Activated T-cell treated with anti-CD3 and anti-CD28 coated beads, Interleukin-2, amount 50 U/mL, for 4 hours (primary cell): Measurements from ENCODE around the gene PES1. TPM values are rescaled to one million over a fixed set of nuclear protein-coding genes. Genes with fewer than 3 reads are reported as not detected.

Source experiments
- ATAC-seq, 2 donors: fragments of 200-7000 bp; cut with Tn5 transposase; one replicate each; pipeline ENCODE4 v1.10.0; 2021
- DNase-seq: peaks from one replicate; pipeline ENCODE4 v3.0.0-alpha.2; 2020
- H3K27me3 Mint-ChIP-seq: one replicate; pipeline ENCODE4 v1.8.0; 2021; ENCODE audit warnings: low read depth, mixed read lengths
- H3K36me3 Mint-ChIP-seq: one replicate; pipeline ENCODE4 v1.8.0; 2022; ENCODE audit warnings: mixed read lengths; ENCODE audit not compliant: insufficient read depth
- H3K4me1 Mint-ChIP-seq: one replicate; pipeline ENCODE4 v1.8.0; 2021; ENCODE audit warnings: low read depth, mixed read lengths
- H3K4me3 Mint-ChIP-seq: one replicate; pipeline ENCODE4 v1.8.0; 2021; ENCODE audit warnings: mild to moderate bottlenecking, moderate library complexity, mixed read lengths
- H3K9me3 Mint-ChIP-seq: one replicate; pipeline ENCODE4 v1.8.0; 2021; ENCODE audit warnings: mixed read lengths
- total RNA-seq, 3 donors: library from RNA; stranded (reverse); gene quantifications; one replicate each; pipeline ENCODE4 v1.2.1, GENCODE V29; 2021

The PES1 gene
- total RNA-seq, 3 donors from 2014 or later: 312 to 373 (median 336) TPM

DNA sequence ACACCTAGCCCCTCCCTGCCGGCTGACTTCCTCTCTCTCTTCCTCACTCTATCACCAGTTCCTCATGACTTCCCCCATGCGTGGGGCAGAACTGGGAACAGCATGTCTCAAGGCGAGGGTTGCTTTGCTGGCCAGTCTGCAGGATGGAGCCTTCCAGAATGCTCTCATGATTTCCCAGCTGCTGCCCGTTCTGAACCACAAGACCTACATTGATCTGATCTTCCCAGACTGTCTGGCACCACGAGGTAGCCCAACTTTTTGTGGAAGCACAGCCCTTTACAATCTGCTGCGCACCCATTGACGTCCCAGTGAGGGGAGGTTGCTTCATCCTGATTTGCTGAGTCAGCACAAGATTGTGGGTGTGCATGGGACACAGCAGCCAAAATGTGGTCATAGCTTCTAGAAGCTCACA lies 23.8 kb upstream of the PES1 start:
- no peaks in the 10 kb centered on the region for H3K36me3 Mint-ChIP-seq
- no peak overlapping the region for H3K4me3 Mint-ChIP-seq
- no peak for ATAC-seq
- H3K4me1 Mint-ChIP-seq: no peaks in the 10 kb centered on the region
- H3K9me3 Mint-ChIP-seq: no peaks in the 10 kb centered on the region
- H3K27me3 Mint-ChIP-seq: no peaks in the 10 kb centered on the region
- no peak for DNase-seq

- Mint-ChIP-seq H3K4me1 (no peaks in the 10 kb centered on the region), H3K9me3 (no peaks in the 10 kb centered on the region), H3K4me3 (no peak overlapping the region), H3K36me3 (no peaks in the 10 kb centered on the region), H3K27me3 (no peaks in the 10 kb centered on the region)
- no peak for DNase-seq
- ATAC-seq: no peak
Observed at GRCh38 chr22:30614879-30615278, 23.2 kb upstream of the PES1 start.

GRCh38 chr22:30614268-30614667 lies 22.6 kb upstream of the PES1 start:
- no peaks in the 10 kb centered on the region for H3K27me3 Mint-ChIP-seq
- DNase-seq: no peak
- no peak for ATAC-seq
- no peaks in the 10 kb centered on the region for H3K36me3 Mint-ChIP-seq
- no peaks in the 10 kb centered on the region for H3K4me1 Mint-ChIP-seq
- no peak overlapping the region for H3K4me3 Mint-ChIP-seq
- H3K9me3 Mint-ChIP-seq: no peaks in the 10 kb centered on the region

GRCh38 chr22:30612789-30613188 lies 21.1 kb upstream of the PES1 start:
- peaks cover 4% of the 10 kb centered on the region for H3K4me1 Mint-ChIP-seq
- DNase-seq (no peak), ATAC-seq (no peak)

DNA sequence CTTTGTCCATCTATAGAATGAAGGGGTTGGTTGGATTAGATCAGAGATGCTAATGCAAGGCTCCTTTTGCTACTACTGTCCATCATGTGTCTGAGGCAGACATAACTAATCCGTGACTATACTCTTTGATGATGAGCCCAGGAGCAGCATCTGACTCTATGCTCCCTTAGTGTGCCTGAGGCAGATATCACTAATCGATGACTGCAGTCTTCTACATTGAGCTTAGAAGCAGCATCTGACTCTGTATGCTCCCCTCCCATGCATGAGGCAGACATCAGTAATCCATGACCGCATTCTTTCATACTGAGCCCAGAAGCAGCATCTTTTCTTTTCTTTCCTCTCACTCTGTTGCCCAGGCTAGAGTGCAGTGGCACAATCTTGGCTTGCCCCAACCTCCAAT lies 19.5 kb upstream of the PES1 start:
- Mint-ChIP-seq H3K4me1 (peaks cover 18% of the 10 kb centered on the region), H3K9me3 (no peaks in the 10 kb centered on the region), H3K4me3 (no peak overlapping the region), H3K27me3 (no peaks in the 10 kb centered on the region), H3K36me3 (no peaks in the 10 kb centered on the region)
- no peak for DNase-seq
- no peak for ATAC-seq

More at GRCh38 chr22:30612789-30613188, 21.1 kb upstream of the PES1 start:
- no peaks in the 10 kb centered on the region for H3K27me3 Mint-ChIP-seq
- no peaks in the 10 kb centered on the region for H3K9me3 Mint-ChIP-seq
- H3K4me3 Mint-ChIP-seq: no peak overlapping the region
- no peaks in the 10 kb centered on the region for H3K36me3 Mint-ChIP-seq

- Mint-ChIP-seq H3K9me3 (no peaks in the 10 kb centered on the region), H3K27me3 (no peaks in the 10 kb centered on the region), H3K4me3 (no peak overlapping the region), H3K36me3 (no peaks in the 10 kb centered on the region), H3K4me1 (peaks cover 25% of the 10 kb centered on the region)
- DNase-seq (no peak), ATAC-seq (no peak)
Observed at GRCh38 chr22:30610299-30610698, 18.6 kb upstream of the PES1 start.

DNA sequence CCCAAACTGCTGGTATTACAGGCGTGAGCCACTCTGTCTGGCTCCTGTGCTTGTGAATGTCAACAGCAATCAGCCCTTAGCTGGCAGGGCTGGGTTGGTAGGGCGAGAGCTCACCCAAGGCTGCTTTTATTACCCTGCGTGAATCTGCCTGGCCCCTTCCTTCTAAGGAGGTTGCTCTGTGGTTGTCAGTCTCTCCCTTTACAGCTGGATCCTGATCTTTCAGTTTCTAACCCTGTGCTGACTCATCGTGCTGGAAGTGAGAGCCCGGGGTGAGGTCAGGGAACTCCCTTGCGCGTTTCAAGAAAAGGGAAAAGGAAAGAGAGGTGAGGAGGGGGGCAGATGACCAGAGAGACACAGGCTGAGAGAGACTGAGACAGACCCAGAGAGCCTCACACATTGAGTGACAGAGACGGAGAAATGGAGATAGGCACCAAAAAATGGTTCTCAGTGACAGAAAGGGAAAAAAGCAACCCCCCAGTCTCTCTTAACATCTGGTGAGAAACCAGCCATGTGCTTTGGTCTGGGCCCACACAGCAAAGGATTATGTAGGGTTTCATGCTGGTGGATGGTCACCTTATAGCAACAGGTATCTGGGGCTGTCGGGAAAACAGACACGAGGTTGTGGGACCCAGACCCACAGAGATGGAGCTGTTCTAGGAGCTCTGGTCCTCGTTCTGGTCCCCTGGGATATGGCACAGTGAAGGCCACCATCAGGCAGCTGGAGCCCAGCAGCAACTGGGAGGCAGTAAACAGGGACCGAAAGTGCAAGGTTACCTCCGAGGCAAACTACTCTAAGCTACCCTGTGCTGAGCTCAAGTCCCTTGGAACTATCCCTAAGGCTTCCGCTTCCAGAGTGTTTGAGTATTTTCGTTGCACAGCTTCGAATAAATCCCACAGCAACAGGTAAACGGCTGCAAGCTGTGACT lies 17.8 kb upstream of the PES1 start:
- no peaks in the 10 kb centered on the region for H3K27me3 Mint-ChIP-seq

GRCh38 chr22:30607939-30608338 lies 16.2 kb upstream of the PES1 start:
- no peaks in the 10 kb centered on the region for H3K36me3 Mint-ChIP-seq
- H3K4me3 Mint-ChIP-seq: no peak overlapping the region
- ATAC-seq (no peak), DNase-seq (no peak)
- no peaks in the 10 kb centered on the region for H3K27me3 Mint-ChIP-seq
- H3K4me1 Mint-ChIP-seq: peaks cover 25% of the 10 kb centered on the region
- no peaks in the 10 kb centered on the region for H3K9me3 Mint-ChIP-seq

More for the DNA sequence above, 17.8 kb upstream of the PES1 start:
- Mint-ChIP-seq H3K9me3 (no peaks in the 10 kb centered on the region), H3K36me3 (no peaks in the 10 kb centered on the region), H3K4me1 (peaks cover 25% of the 10 kb centered on the region), H3K4me3 (no peak overlapping the region)
- peak; percentile 29 to 64 for ATAC-seq
- DNase-seq: no peak

DNA sequence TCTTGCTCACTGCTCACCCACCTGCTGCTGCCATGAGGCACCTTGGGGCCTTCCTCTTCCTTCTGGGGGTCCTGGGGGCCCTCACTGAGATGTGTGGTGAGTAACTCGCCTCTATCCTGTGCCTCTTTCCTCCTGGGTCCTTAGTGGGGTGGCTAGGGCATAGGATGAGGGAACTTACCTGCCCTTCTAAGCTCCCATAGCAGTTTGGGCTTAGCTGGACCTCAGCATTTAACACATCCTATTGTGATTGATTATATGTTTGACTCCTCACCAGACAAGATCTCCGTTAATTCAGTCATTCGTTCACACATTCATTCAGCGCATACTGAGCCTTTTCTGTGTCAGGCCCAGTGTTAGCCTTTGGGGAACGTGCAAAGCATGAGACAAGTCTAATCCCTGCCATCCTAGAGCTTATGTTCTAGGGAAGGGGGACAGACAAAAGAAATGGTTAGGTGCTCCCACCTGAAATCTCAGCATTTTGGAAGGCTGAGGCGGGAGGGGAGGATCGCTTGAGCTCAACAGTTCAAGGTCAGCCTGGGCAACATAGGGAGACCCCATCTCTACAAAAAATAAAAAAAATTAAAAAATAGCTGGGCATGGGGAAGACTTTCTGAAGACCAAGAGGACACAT lies 15.7 kb upstream of the PES1 start:
- Mint-ChIP-seq H3K4me1 (peaks cover 25% of the 10 kb centered on the region), H3K27me3 (no peaks in the 10 kb centered on the region), H3K4me3 (peak overlapping the region; percentile 78), H3K36me3 (no peaks in the 10 kb centered on the region), H3K9me3 (no peaks in the 10 kb centered on the region)
- ATAC-seq (peak in 1 of 2 donors; percentile 36), DNase-seq (no peak)

DNA sequence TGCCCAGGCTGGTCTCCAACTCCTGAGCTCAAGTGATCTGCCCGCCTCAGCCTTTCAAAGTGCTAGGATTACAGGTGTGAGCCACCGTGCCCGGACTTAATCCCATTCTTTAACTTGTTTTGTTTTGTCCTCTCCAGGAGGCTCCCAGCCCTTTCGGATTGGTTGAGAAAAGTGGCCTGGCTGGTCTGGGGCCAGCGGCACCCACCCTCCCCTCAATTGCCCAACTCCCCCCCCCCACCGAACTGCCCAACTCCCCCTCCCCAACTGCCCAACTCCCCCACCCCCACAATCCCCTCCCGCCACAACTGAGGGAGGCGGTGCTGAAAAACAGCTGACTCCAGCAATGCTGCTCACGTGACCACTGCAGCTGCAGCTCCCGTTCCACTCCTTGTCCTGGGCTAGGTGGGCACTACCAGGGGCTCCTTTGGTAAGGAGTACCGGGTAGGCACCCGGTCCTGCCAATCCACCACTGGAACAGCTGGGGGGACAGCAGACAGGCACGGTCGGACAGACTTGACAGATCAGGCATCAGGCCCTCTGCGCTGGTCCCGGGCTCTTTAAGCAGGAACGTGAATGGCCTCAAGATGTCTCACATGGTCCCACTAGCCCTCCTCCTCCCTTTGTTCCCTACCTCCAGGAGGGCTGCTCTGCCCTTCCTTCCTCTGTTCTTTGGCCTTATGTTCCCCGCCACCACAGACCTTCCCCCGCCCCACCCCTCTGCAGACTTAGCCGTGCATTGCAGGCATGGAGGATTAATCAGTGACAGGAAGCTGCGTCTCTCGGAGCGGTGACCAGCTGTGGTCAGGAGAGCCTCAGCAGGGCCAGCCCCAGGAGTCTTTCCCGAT lies 15.0 kb upstream of the PES1 start, which contains the start of gene TCN2:
TSS of gene TCN2 (plus strand) at position 720 of the 845 bp plus-strand sequence. CDS start 158 bp downstream, outside the sequence.
- no peak for DNase-seq
- ATAC-seq: peak; percentile 69 to 81
- Mint-ChIP-seq H3K4me1 (peaks cover 25% of the 10 kb centered on the region), H3K4me3 (peak within 1 kb of the TSS; percentile 78), H3K27me3 (no peaks in the 10 kb centered on the region), H3K36me3 (no peaks in the 10 kb centered on the region), H3K9me3 (no peaks in the 10 kb centered on the region)

- Mint-ChIP-seq H3K4me3 (no peak overlapping the region), H3K36me3 (no peaks in the 10 kb centered on the region), H3K9me3 (no peaks in the 10 kb centered on the region), H3K4me1 (peaks cover 25% of the 10 kb centered on the region), H3K27me3 (no peaks in the 10 kb centered on the region)
- DNase-seq (peak; percentile 14), ATAC-seq (no peak)
Observed at GRCh38 chr22:30605449-30606110, 13.9 kb upstream of the PES1 start.

DNA sequence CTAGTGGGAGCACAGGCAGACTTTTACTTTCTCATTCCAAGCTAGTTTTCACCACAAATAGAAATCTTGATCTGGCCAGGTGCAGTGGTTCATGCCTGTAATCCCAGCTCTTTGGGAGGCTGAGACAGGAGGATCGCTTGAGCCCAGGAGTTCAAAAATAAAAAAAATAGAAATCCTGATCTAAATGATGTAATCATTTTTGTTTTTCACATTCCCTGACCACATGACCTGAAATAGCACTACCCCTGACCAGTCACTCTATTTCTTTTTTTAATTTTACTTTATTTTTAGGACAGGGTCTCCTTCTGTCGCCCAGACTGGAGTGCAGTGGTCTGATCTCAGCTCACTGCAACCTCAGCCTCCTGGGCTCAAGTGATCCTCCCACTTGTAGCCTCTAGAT lies 13.0 kb upstream of the PES1 start:
- Mint-ChIP-seq H3K27me3 (no peaks in the 10 kb centered on the region), H3K36me3 (no peaks in the 10 kb centered on the region), H3K4me1 (peaks cover 25% of the 10 kb centered on the region), H3K9me3 (no peaks in the 10 kb centered on the region), H3K4me3 (no peak overlapping the region)
- ATAC-seq (no peak), DNase-seq (no peak)

- H3K27me3 Mint-ChIP-seq: no peaks in the 10 kb centered on the region
- ATAC-seq (no peak), DNase-seq (no peak)
- no peaks in the 10 kb centered on the region for H3K36me3 Mint-ChIP-seq
- no peaks in the 10 kb centered on the region for H3K9me3 Mint-ChIP-seq
- no peak overlapping the region for H3K4me3 Mint-ChIP-seq
- H3K4me1 Mint-ChIP-seq: peaks cover 21% of the 10 kb centered on the region
Observed at GRCh38 chr22:30603801-30604200, 12.1 kb upstream of the PES1 start.

GRCh38 chr22:30602049-30602448 lies 10.3 kb upstream of the PES1 start:
- DNase-seq (no peak), ATAC-seq (peak in 1 of 2 donors; percentile 44)
- Mint-ChIP-seq H3K4me1 (peaks cover 14% of the 10 kb centered on the region), H3K4me3 (no peak overlapping the region), H3K9me3 (no peaks in the 10 kb centered on the region), H3K27me3 (no peaks in the 10 kb centered on the region), H3K36me3 (no peaks in the 10 kb centered on the region)
